HG03097 (cell line): Measurements from ENCODE around the gene PPP1R3D.
"Not testable (repeated sequence)": the region's sequence is repeated elsewhere in the genome, so short reads cannot be mapped to it uniquely, and the experiment has no call there.

Experiments
- ATAC-seq: cut with Tn5 transposase; IDR thresholded peaks from one replicate; pipeline ENCODE4 v1.9.1; 2021; ENCODE audit not compliant: unreplicated experiment, low FRiP score

Gene PPP1R3D

GRCh38 chr20:59940129-59940955, at the start of gene PPP1R3D, which contains the start of gene FAM217B:
Gene PPP1R3D (minus strand): TSS chr20:59940305. CDS start chr20:59939931, 374 bp downstream.
Gene FAM217B (plus strand): TSS chr20:59940389. CDS start chr20:59943944, 3,555 bp downstream.
- ATAC-seq = peak; percentile 90

GRCh38 chr20:59988141-59988540, 48.0 kb upstream of the PPP1R3D start:
- ATAC-seq = no peak

GRCh38 chr20:59987135-59987534, 47.0 kb upstream of the PPP1R3D start:
- no peak for ATAC-seq

DNA sequence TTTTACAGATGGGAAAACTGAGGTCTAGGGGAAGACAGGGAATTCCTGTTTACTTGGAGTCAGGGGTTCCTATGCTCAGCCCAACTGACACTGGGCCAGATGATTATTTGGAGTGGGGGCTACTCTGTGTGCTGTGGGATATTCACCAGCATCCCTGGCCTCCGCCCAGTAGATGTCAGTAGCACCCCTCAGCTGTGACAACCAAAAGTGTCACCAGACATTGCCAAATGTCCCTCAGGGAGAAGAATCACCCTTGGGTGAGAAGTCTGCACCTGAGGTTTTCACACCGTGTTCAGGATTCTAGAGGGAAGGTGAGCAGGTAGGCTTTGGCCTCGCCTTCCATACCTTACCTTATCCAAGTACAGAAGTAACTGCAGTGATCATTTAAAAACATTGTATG, 45.8 kb upstream of the PPP1R3D start:
- no peak for ATAC-seq

GRCh38 chr20:59985164-59985563, 45.1 kb upstream of the PPP1R3D start:
- no peak for ATAC-seq

DNA sequence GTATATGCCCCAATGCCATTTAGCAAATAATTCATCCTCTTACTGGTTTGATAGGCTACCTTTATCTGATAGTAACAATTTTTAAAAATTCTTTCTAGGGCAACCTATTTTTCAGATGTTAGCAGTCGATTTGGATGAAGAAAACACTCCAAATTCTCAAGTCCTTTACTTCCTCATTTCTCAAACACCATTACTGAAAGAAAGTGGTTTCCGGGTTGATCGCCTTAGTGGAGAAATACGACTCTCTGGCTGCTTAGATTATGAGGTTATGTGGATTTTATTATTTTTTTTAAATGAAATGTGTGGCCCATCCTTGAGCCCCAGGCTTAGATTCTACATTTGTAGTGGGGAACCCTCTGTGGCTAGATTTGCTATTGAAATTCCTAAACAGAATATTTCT, 44.4 kb upstream of the PPP1R3D start:
- ATAC-seq = no peak

DNA sequence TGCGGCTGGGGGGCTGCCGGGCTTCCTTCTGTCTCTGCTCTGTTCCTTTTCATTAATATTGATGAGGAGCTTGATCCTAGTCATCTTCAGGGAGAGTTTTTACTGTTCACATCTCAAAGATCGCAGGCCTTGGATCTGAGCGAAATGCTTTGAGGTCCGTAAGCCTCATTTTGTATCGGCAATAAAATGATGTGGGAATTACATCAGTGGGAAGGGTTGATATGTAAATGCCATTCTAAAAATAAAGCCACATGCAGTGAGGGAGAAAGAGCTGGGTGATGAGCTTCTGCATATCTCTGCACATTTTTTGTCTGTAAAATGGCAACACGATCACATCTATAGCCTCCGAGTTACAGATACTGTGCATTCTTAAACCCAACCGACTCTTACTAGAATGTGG, 43.0 kb upstream of the PPP1R3D start:
- ATAC-seq = no peak

- ATAC-seq = no peak
These were observed 37.0 kb upstream of the PPP1R3D start for GRCh38 chr20:59977086-59977485.

- ATAC-seq = no peak
These were observed 36.2 kb upstream of the PPP1R3D start for GRCh38 chr20:59976156-59976782.

GRCh38 chr20:59972037-59972801, 32.1 kb upstream of the PPP1R3D start:
- no peak for ATAC-seq

GRCh38 chr20:59971428-59971827, 31.3 kb upstream of the PPP1R3D start:
- ATAC-seq = no peak

DNA sequence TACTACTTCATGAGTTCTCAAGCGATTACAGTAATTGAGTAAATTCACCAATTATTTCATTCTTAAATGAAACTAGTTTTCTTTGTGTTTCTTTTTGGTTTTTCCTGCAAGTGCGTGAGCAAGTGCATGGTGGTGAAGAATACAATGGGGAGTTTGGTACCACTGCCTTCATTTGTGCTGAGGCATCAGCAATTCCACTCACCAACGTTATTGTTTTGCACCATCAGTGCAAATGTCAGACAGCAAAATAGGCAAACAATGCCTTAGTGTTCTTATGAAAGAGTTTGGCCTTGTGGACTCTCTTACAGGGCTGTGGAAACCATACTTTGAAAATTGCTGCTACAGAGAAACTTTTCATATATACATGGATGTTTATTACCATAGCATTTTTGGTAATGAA, 26.3 kb upstream of the PPP1R3D start:
- no peak for ATAC-seq

GRCh38 chr20:59962155-59962554, 22.1 kb upstream of the PPP1R3D start:
- ATAC-seq = no peak

GRCh38 chr20:59961423-59961822, 21.3 kb upstream of the PPP1R3D start:
- no peak for ATAC-seq

DNA sequence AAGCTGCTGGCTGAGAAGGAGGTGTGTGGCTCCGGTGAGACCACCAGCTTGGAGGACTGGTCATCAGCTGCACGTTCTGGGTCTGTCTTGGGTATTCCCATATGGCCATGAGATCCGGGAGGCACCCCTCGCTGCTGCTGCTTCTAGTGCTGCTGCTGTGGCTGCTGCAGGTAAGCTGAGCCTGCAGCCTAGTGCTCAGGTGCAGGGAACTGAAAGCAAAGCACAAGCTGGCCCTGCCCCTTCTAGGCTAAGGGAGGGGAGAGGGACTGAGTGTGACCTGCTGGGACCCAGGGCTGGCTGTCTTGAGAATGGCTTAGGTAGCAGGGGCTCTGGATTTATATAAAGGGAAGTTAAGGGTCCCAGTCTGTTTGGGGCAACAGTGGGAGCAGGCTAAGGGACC, 18.5 kb upstream of the PPP1R3D start:
- no peak for ATAC-seq

GRCh38 chr20:59958123-59958522, 18.0 kb upstream of the PPP1R3D start, which contains the start of gene CDH26:
Gene CDH26 (plus strand): TSS chr20:59958423. CDS start chr20:59958727, 304 bp downstream.
- no peak for ATAC-seq

- not testable (repeated sequence) for ATAC-seq
These were observed 17.5 kb upstream of the PPP1R3D start for GRCh38 chr20:59957568-59957967.

DNA sequence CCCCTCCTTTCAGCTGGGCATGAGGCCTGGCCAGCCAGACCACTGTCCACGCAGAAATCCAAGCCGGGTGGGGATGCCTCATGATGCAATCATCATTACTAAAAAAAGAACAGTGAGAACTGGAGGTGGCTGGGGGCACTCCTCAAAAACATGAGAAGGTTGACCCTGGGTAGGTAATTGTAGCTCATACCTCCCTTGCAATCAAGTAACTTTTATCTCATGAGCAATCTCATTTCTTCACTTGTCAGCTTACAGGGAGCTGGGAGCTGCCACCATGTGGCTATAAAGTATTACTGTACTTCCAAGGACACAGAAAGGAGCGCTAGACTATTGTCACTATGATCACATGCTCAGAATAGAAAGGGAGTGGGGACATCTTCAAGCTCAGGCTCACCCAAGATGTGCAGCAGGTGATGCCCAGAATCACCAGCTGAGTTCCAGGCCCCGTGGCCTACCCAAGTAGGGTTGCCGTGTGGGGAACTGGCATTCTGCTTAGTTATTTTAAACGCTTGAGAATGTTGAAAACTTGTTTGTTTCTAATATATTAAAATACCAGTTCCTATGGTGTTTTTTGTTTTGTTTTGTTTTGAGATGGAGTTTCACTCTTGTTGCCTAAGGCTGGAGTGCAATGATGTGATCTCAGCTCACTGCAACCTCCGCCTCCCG, 15.2 kb upstream of the PPP1R3D start:
- ATAC-seq = no peak

- no peak for ATAC-seq
These were observed 14.6 kb upstream of the PPP1R3D start for GRCh38 chr20:59954718-59955117.

DNA sequence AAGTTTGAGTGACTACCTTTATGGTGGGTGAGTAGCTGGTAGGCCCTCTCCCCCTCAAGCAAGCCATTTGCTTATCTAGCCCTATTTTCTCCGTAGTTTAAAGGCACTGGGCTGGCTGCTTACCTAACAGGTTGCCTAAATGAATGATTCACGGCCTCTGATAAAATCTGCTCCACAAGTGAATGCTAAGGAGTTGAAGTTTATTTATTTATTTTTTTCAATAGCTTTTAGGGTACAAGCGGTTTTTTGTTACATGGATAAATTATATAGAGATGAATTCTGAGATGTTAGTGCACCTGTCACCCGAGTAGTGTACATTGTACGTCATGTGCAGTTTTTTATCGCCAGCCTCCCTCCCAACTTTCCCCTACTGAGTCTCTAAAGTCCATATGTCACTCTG, 9.8 kb upstream of the PPP1R3D start:
- ATAC-seq = no peak
